Right lobe of liver (tissue), 6 donors: ENCODE results near the gene NRCAM. TPM values are rescaled to one million over a fixed set of nuclear protein-coding genes. Genes with fewer than 3 reads are reported as not detected.

Experiments used
- ATAC-seq, 4 donors: fragments of 200-7000 bp; cut with Tn5 transposase; one replicate each; pipeline ENCODE4 v1.9.1; 2020; ENCODE audit warnings: mild to moderate bottlenecking in 4 of 4, moderate library complexity in 4 of 4
- DNase-seq, 3 donors: peaks; one replicate each; pipeline ENCODE4 v3.0.0-alpha.2; 2020
- H3K27ac ChIP-seq, 3 donors: fragments of 200-600 bp; one replicate each; pipeline ENCODE4 v1.8.0; 2022
- H3K27me3 ChIP-seq, 2 donors: fragments of 200-600 bp; one replicate each; pipeline ENCODE4 v1.8.0; 2022
- H3K36me3 ChIP-seq, 4 donors: fragments of 200-600 bp; sonication (generic) in 1 of 4; one replicate each; pipeline versions ENCODE4 v1.5.1 to v1.8.0; 2017 to 2022; ENCODE audit warnings: control low read depth in 1 of 4
- H3K4me1 ChIP-seq, 4 donors: fragments of 200-600 bp; sonication (generic) in 1 of 4; one replicate each; pipeline versions ENCODE4 v1.5.1 to v1.8.0; 2017 to 2022; ENCODE audit warnings: control low read depth in 1 of 4
- H3K4me3 ChIP-seq, 3 donors: fragments of 200-600 bp; one replicate each; pipeline ENCODE4 v1.8.0; 2022
- H3K9me3 ChIP-seq, 4 donors: fragments of 200-600 bp; sonication (generic) in 1 of 4; one replicate each; pipeline versions ENCODE4 v1.5.1 to v1.8.0; 2017 to 2022; ENCODE audit warnings: control low read depth in 1 of 4
- POLR2A ChIP-seq: fragments of 450-650 bp; IDR thresholded peaks from one replicate; pipeline ENCODE4 v1.6.1; 2017; ENCODE audit warnings: antibody characterized with exemption, mild to moderate bottlenecking
- WGBS: methylation state at CpG from one replicate; pipeline ENCODE4 v1.1.6; 2018; ENCODE audit warnings: low coverage, low lambda C conversion rate; ENCODE audit not compliant: insufficient coverage; ENCODE audit errors: missing lambda C conversion rate; 5-methylcytosine and 5-hydroxymethylcytosine counted together
- intact Hi-C, 2 donors: fragments of 100-400 bp; cut with DNase I; formaldehyde crosslinking; loops; one replicate each; pipeline versions ENCODE4 v1.11.2 to v1.14.1; 2022
- total RNA-seq, 6 experiments: library from RNA; depleted of rRNA in 2 of 6; stranded (reverse); fragments of >200 nt in 2 of 6; fragmentation: NEBNext Ultra II Directional in 3 of 6; extraction: Animal tissue kit (Norgen Biotek cat#: 25700) in 3 of 6; gene quantifications; one replicate each; pipeline versions ENCODE4 v1.1.0 to v1.2.4, GENCODE V29; 2016 to 2023
- TF ChIP-seq, protein P1 (sequence below), 4 donors: fragments of 200-600 bp in 3 of 4; fragments of 450-650 bp in 1 of 4; IDR thresholded peaks; one replicate each; pipeline versions ENCODE4 v1.5.1 to v1.8.0; 2016 to 2022; ENCODE audit warnings: antibody characterized with exemption in 4 of 4, mild to moderate bottlenecking in 2 of 4
- donor health status: DM: no; HTN: yes; CAD: no.
- donor health status: DM: no; HTN: no; CAD: no.
- donor health status: DM: no; HTN: no; CAD: no.
- donor health status: DM: no; HTN: yes; CAD: no.
- donor health status: DM: no; HTN: yes; CAD: no.

The NRCAM gene
- total RNA-seq, 6 experiments from 2014 or later, result 0.16 to 1.9 (median 0.27) TPM

DNA sequence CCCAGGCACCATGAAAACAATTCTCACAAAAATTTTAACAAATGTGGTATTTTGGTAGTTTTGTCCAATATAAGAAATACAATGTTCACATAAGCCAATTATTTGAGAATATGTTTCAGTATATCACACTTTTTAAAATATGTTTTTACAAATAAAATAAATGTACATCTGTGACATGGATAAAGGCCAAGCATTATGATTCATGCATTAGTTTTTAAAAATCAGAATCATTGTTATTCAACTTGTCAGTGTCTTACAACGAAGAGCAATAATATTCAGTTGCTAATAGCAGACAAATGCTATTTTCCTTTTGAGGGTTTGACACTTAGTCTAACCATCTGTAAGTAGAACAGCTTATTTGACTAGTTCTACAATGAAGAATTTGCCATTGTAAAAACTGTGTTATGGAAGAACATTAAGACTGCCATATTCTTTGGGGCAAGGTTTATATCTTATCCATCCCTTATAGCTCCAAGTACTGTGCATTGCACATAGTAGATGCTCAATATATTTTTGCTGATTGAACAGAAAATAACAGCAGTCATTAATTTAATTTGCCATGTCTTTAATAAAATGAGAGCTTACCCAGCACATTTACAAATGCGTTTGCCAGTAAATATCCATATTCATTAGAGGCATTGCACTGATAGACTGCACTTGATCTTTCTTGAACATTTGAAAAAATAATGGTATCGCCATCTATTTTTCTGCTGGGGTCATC, 258.7 kb downstream of the NRCAM start:
- ATAC-seq, result no peak
- no peak for TF ChIP-seq POLR2A
- TF ChIP-seq, protein P1, sequence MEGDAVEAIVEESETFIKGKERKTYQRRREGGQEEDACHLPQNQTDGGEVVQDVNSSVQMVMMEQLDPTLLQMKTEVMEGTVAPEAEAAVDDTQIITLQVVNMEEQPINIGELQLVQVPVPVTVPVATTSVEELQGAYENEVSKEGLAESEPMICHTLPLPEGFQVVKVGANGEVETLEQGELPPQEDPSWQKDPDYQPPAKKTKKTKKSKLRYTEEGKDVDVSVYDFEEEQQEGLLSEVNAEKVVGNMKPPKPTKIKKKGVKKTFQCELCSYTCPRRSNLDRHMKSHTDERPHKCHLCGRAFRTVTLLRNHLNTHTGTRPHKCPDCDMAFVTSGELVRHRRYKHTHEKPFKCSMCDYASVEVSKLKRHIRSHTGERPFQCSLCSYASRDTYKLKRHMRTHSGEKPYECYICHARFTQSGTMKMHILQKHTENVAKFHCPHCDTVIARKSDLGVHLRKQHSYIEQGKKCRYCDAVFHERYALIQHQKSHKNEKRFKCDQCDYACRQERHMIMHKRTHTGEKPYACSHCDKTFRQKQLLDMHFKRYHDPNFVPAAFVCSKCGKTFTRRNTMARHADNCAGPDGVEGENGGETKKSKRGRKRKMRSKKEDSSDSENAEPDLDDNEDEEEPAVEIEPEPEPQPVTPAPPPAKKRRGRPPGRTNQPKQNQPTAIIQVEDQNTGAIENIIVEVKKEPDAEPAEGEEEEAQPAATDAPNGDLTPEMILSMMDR (IDR thresholded peaks at IDR 0.05), result no peak
- intact Hi-C loops, result no loop called here
- WGBS, result 85% methylated on average over 3 of the region's 3 CpGs
- Histone ChIP-seq H3K4me1 (no peaks in the 10 kb centered on the region), H3K9me3 (no peaks in the 10 kb centered on the region), H3K27me3 (no peaks in the 10 kb centered on the region), H3K4me3 (no peak overlapping the region), H3K27ac (no peak overlapping the region), H3K36me3 (no peaks in the 10 kb centered on the region)
- no peak for DNase-seq

DNA sequence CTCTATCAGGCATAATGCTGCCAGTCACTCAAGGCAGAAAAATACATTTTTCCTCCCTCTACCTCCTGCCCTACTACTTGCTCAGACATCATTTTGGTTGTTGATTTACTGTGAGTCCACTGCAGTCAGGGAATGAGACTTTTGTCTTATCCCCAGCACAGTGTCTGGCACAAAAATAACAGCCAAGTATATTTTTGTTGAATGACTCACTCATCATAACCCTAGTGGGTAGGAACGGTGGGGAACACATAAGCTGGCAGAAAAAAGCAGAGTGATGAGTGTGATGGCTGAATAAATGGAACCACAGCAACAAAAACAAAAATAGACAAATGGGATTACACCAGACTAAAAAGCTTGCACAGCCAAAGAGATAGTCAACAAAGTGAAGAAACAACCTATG, 260.2 kb downstream of the NRCAM start:
- Histone ChIP-seq H3K4me1 (no peaks in the 10 kb centered on the region), H3K4me3 (no peak overlapping the region), H3K27ac (no peak overlapping the region), H3K27me3 (no peaks in the 10 kb centered on the region), H3K36me3 (no peaks in the 10 kb centered on the region), H3K9me3 (no peaks in the 10 kb centered on the region)
- intact Hi-C loops, result no loop called here
- 47% methylated on average over 1 of the region's 1 CpG for WGBS
- TF ChIP-seq, protein P1 (IDR thresholded peaks at IDR 0.05), result no peak
- no peak for TF ChIP-seq POLR2A
- ATAC-seq, result no peak
- DNase-seq, result no peak

DNA sequence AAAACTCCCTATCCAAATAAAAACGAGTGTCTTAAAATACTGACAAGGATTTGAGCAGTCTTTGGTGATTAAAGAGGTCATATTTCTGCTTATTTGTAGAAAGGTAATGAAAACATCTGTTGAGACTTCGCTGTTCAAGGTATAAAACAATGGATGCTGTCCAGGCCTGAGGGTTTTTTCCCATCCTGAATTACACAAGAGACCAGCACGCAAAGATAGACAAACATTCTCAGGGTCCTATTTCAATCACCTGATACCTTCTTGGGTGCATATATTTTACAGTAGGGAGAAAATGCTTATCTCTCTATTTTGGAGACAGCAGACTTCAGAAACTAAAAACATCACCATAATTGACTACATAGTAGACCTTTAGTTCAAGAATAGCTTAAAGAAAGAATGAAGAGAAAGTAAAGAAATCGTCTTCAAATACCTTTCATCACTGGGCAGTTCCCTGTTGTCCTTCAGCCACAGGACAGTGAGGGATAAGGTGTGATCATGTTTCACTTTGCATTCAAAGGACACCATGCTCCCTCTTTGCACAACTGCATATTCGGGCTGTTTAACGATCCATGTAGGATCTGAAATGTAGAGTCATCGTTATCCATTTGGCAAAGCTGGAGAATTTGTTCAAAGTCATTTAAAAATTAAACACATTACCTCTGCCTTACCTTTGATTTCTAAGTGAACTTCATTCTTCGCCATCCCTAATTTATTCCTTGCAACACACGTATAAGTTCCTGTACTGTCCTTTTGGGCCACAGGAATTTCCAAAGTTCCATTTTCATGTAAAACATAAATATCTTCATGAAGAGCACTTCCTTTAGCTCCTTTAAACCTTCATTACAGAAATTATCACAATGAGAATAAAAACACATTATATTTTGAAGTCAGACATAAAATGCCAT, 262.4 kb downstream of the NRCAM start:
- H3K36me3 ChIP-seq, result no peaks in the 10 kb centered on the region
- H3K4me3 ChIP-seq, result no peak overlapping the region
- WGBS, result 51% methylated on average over 9 of the region's 9 CpGs
- TF ChIP-seq, protein P1 (IDR thresholded peaks at IDR 0.05), result no peak
- TF ChIP-seq POLR2A, result no peak
- no peaks in the 10 kb centered on the region for H3K4me1 ChIP-seq
- no peaks in the 10 kb centered on the region for H3K27me3 ChIP-seq
- intact Hi-C loops, result no loop called here
- H3K27ac ChIP-seq, result no peak overlapping the region
- H3K9me3 ChIP-seq, result no peaks in the 10 kb centered on the region
- DNase-seq (no peak), ATAC-seq (no peak)

DNA sequence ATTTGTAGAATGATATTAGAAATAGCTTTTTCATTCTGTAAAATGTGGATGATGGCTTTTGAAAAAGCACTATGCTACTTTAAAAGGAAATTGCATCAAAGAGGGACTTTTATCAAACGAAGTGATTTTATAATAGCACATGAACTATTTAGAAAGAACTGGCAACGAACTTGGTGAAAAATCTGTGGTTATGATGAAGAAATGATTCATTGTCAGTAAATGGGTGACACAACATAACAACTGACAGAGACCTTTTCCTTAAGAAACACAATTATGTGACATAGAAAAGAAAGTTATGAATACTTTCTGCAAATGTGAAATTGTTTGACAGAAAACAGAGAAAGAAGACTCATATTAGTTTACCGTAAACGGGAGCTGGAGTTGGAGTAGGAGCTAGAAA, 265.3 kb downstream of the NRCAM start:
- no peaks in the 10 kb centered on the region for H3K4me1 ChIP-seq
- DNase-seq (no peak), ATAC-seq (no peak)
- no peak overlapping the region for H3K27ac ChIP-seq
- H3K4me3 ChIP-seq, result no peak overlapping the region
- H3K9me3 ChIP-seq, result no peaks in the 10 kb centered on the region
- intact Hi-C loops, result no loop called here
- H3K27me3 ChIP-seq, result no peaks in the 10 kb centered on the region
- TF ChIP-seq, protein P1 (IDR thresholded peaks at IDR 0.05), result no peak
- TF ChIP-seq POLR2A, result no peak
- H3K36me3 ChIP-seq, result no peaks in the 10 kb centered on the region
- WGBS, result 56% methylated on average over 4 of the region's 4 CpGs
